WTC11 (cell line): ENCODE results near the gene SRSF11. TPM values are rescaled to one million over a fixed set of nuclear protein-coding genes. Genes with fewer than 3 reads are reported as not detected.
"Not testable (repeated sequence)": the region's sequence is repeated elsewhere in the genome, so short reads cannot be mapped to it uniquely, and the experiment has no call there.

Source experiments
- ATAC-seq: fragments of 200-7000 bp; cut with Tn5 transposase; 2 replicates; pipeline ENCODE4 v1.10.0; 2021; ENCODE audit warnings: mild to moderate bottlenecking, moderate library complexity
- CTCF ChIA-PET: fragments of 300-600 bp; sonication (Branson Sonifier 250); formaldehyde crosslinking; loops from one replicate; lab custom pipeline; 2021; ENCODE audit warnings: antibody characterized with exemption; lab: Charles Lee
- POLR2A ChIA-PET: fragments of 350-600 bp; sonication (Branson Sonifier 250); formaldehyde crosslinking; loops from one replicate; lab custom pipeline; 2021; ENCODE audit warnings: antibody characterized with exemption; lab: Charles Lee
- DNase-seq: peaks from one replicate; pipeline ENCODE4 v3.0.0; 2021; ENCODE audit warnings: low spot score
- H3K27ac Mint-ChIP-seq: 2 replicates; pipeline ENCODE4 v1.8.0; 2021; ENCODE audit warnings: mixed read lengths
- H3K27me3 Mint-ChIP-seq: 2 replicates; pipeline ENCODE4 v1.8.0; 2021; ENCODE audit warnings: low read depth, mild to moderate bottlenecking, moderate library complexity, mixed read lengths
- H3K36me3 Mint-ChIP-seq: 2 replicates; pipeline ENCODE4 v1.8.0; 2021; ENCODE audit warnings: mixed read lengths
- H3K4me1 Mint-ChIP-seq: 2 replicates; pipeline ENCODE4 v1.8.0; 2022; ENCODE audit warnings: mixed read lengths
- H3K4me3 Mint-ChIP-seq: 2 replicates; pipeline ENCODE4 v1.8.0; 2021; ENCODE audit warnings: mild to moderate bottlenecking, moderate library complexity, mixed read lengths
- H3K9me3 Mint-ChIP-seq: 2 replicates; pipeline ENCODE4 v1.8.0; 2021; ENCODE audit warnings: mixed read lengths
- CREM ChIP-seq: sonication (generic); formaldehyde crosslinking; IDR thresholded peaks from 2 replicates; pipeline ENCODE4 v1.8.1; 2022; ENCODE audit warnings: mild to moderate bottlenecking, missing genetic modification reagents, moderate library complexity
- ETV6 ChIP-seq: sonication (generic); formaldehyde crosslinking; IDR thresholded peaks from 2 replicates; pipeline ENCODE4 v1.8.1; 2022; ENCODE audit warnings: mild to moderate bottlenecking, missing genetic modification reagents
- FOXJ3 ChIP-seq: sonication (generic); formaldehyde crosslinking; IDR thresholded peaks from 2 replicates; pipeline ENCODE4 v1.9.0; 2021; ENCODE audit warnings: missing genetic modification reagents, mild to moderate bottlenecking, borderline replicate concordance
- FOXK1 ChIP-seq: sonication (generic); formaldehyde crosslinking; IDR thresholded peaks from 2 replicates; pipeline ENCODE4 v1.8.0; 2022; ENCODE audit warnings: mild to moderate bottlenecking, moderate library complexity, missing genetic modification reagents
- FOXP1 ChIP-seq: sonication (generic); formaldehyde crosslinking; IDR thresholded peaks from 2 replicates; pipeline ENCODE4 v1.8.0; 2022; ENCODE audit warnings: missing genetic modification reagents, mild to moderate bottlenecking, moderate library complexity, borderline replicate concordance
- GABPB1 ChIP-seq: sonication (generic); formaldehyde crosslinking; IDR thresholded peaks from 2 replicates; pipeline ENCODE4 v1.8.1; 2023; ENCODE audit warnings: mild to moderate bottlenecking, missing genetic modification reagents
- GTF2I ChIP-seq: fragments of 250-450 bp; sonication (Bioruptor Pico); conservative IDR thresholded peaks from 2 replicates; pipeline ENCODE4 v1.4.0; 2021; ENCODE audit warnings: mild to moderate bottlenecking
- HMGA2 ChIP-seq: fragments of 250-450 bp; sonication (Bioruptor Pico); IDR thresholded peaks from 2 replicates; pipeline ENCODE4 v1.4.0; 2021; ENCODE audit warnings: mild to moderate bottlenecking, moderate library complexity
- JUN ChIP-seq: sonication (generic); formaldehyde crosslinking; IDR thresholded peaks from 2 replicates; pipeline ENCODE4 v1.8.0; 2023; ENCODE audit warnings: mild to moderate bottlenecking, missing genetic modification reagents
- SMAD3 ChIP-seq: sonication (generic); formaldehyde crosslinking; IDR thresholded peaks from 2 replicates; pipeline ENCODE4 v1.8.0; 2022; ENCODE audit warnings: missing genetic modification reagents, mild to moderate bottlenecking, borderline replicate concordance
- ZBTB21 ChIP-seq: sonication (generic); formaldehyde crosslinking; IDR thresholded peaks from 2 replicates; pipeline ENCODE4 v1.8.1; 2023; ENCODE audit warnings: mild to moderate bottlenecking, missing genetic modification reagents, borderline replicate concordance
- ZNF416 ChIP-seq: fragments of 250-450 bp; sonication (Bioruptor Pico); IDR thresholded peaks from 2 replicates; pipeline ENCODE4 v1.9.0; 2021; ENCODE audit warnings: mild to moderate bottlenecking, inconsistent platforms
- total RNA-seq: library from RNA; stranded (reverse); gene quantifications from 3 replicates; pipeline ENCODE4 v1.2.3, GENCODE V29; 2021
- TF ChIP-seq, protein P1 (sequence below): fragments of 250-450 bp; sonication (Bioruptor Pico); IDR thresholded peaks from 2 replicates; pipeline ENCODE4 v1.9.0; 2021; ENCODE audit warnings: mild to moderate bottlenecking
- TF ChIP-seq, protein P2 (sequence below): fragments of 250-450 bp; sonication (Bioruptor Pico); IDR thresholded peaks from 2 replicates; pipeline ENCODE4 v2.1.2; 2022; ENCODE audit warnings: mild to moderate bottlenecking, moderate library complexity
- TF ChIP-seq, protein P3 (sequence below): sonication (generic); formaldehyde crosslinking; IDR thresholded peaks from 2 replicates; pipeline ENCODE4 v1.8.1; 2022; ENCODE audit warnings: low read depth, missing genetic modification reagents, borderline replicate concordance
- TF ChIP-seq, protein P4 (sequence below): sonication (generic); formaldehyde crosslinking; IDR thresholded peaks from 2 replicates; pipeline ENCODE4 v1.8.1; 2022; ENCODE audit warnings: low read depth, mild to moderate bottlenecking, moderate library complexity, missing genetic modification reagents, borderline replicate concordance
- TF ChIP-seq, protein P5 (sequence below): sonication (generic); formaldehyde crosslinking; IDR thresholded peaks from 2 replicates; pipeline ENCODE4 v1.8.1; 2022; ENCODE audit warnings: mild to moderate bottlenecking, moderate library complexity, missing genetic modification reagents
- TF ChIP-seq, protein P6 (sequence below): fragments of 250-450 bp; sonication (Bioruptor Pico); IDR thresholded peaks from 2 replicates; pipeline ENCODE4 v1.8.0; 2021; ENCODE audit warnings: mild to moderate bottlenecking
- TF ChIP-seq, protein P7 (sequence below): fragments of 200-600 bp; IDR thresholded peaks from 2 replicates; pipeline ENCODE4 v1.8.0; 2022; ENCODE audit warnings: antibody characterized with exemption
- TF ChIP-seq, protein P8 (sequence below): fragments of 250-450 bp; sonication (Bioruptor Pico); IDR thresholded peaks from 2 replicates; pipeline ENCODE4 v1.9.0; 2021; ENCODE audit warnings: moderate library complexity, mild to moderate bottlenecking, inconsistent platforms, borderline replicate concordance
- TF ChIP-seq, protein P9 (sequence below): sonication (generic); formaldehyde crosslinking; IDR thresholded peaks from 2 replicates; pipeline ENCODE4 v1.8.1; 2023; ENCODE audit warnings: mild to moderate bottlenecking, moderate library complexity, missing genetic modification reagents

SRSF11 gene
- total RNA-seq, 1 experiment from 2014 or later, result 193 TPM

DNA sequence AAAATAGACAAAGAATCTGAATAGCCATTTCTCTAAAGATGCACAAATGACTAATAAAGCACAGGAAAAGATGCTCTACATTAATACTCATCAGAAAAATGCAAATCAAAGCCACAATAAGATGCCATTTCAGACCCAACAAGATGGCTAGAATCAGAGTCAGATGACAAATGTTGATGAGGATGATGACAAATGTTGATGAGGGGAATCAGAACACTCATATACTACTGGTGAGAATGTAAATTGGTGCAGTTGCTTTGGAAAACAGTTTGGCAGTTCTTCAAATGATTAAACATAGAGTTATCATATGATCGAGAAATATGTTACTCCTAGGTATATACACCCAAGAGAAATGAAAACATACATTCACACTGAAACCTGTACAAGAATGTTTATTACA lies 49.7 kb upstream of the SRSF11 start:
- H3K27me3 Mint-ChIP-seq, result no peaks in the 10 kb centered on the region
- no peaks in the 10 kb centered on the region for H3K9me3 Mint-ChIP-seq
- ChIA-PET CTCF (no interaction called here), POLR2A (no interaction called here)
- DNase-seq (no peak), ATAC-seq (no peak)
- H3K36me3 Mint-ChIP-seq, result no peaks in the 10 kb centered on the region
- peaks cover 5% of the 10 kb centered on the region; the same call in 1 of the 2 replicates for H3K4me1 Mint-ChIP-seq
- H3K27ac Mint-ChIP-seq, result no peak overlapping the region
- TF ChIP-seq, protein P1, sequence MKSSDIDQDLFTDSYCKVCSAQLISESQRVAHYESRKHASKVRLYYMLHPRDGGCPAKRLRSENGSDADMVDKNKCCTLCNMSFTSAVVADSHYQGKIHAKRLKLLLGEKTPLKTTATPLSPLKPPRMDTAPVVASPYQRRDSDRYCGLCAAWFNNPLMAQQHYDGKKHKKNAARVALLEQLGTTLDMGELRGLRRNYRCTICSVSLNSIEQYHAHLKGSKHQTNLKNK (CRISPR knock-in tag), result no peak
- TF ChIP-seq CREM (CRISPR knock-in tag) (no peak), GABPB1 (CRISPR knock-in tag) (no peak), GTF2I (no peak), JUN (no peak), ZBTB21 (no peak), SMAD3 (CRISPR knock-in tag) (no peak)
- no peak overlapping the region for H3K4me3 Mint-ChIP-seq

DNA sequence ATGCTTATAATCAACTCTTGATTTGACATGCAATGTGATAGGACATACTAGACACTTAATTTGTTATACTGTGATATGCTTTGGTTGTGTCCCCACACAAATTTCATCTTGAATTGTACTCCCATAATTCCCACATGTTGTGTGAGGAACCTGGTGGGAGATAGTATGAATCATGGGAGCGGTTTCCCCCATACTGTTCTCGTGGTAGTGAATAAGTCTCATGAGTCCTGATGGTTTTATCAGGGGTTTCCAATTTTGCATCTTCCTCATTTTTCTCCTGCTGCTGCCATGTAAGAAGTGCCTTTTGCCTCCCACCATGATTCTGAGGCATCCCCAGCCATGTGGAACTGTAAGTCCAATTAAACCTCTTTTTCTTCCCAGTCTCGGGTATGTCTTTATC lies 36.0 kb upstream of the SRSF11 start:
- H3K4me1 Mint-ChIP-seq, DNase-seq, POLR2A ChIA-PET, CTCF ChIA-PET, H3K27ac Mint-ChIP-seq, H3K9me3 Mint-ChIP-seq, H3K27me3 Mint-ChIP-seq, H3K4me3 Mint-ChIP-seq, ATAC-seq, H3K36me3 Mint-ChIP-seq: not testable (repeated sequence)

DNA sequence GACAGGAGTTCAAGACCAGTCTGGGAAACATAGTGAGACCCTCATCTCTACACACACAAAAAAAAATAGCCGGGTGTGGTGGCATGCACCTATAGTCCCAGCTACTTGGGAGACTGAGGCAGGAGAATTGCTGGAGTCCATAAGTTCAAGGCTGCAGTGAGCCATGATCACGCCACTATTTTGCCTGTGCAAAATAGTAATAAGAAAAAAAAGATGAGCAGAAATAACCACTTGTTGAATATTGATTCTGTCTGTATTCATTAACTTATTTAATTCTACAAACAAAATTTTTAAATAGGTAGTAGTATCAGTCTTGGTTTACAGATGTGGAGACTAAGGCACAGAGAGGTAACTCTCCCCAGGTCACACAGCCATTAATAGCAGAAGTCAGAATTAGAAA lies 32.7 kb upstream of the SRSF11 start:
- TF ChIP-seq FOXJ3 (CRISPR knock-in tag), result no peak
- TF ChIP-seq, protein P2, sequence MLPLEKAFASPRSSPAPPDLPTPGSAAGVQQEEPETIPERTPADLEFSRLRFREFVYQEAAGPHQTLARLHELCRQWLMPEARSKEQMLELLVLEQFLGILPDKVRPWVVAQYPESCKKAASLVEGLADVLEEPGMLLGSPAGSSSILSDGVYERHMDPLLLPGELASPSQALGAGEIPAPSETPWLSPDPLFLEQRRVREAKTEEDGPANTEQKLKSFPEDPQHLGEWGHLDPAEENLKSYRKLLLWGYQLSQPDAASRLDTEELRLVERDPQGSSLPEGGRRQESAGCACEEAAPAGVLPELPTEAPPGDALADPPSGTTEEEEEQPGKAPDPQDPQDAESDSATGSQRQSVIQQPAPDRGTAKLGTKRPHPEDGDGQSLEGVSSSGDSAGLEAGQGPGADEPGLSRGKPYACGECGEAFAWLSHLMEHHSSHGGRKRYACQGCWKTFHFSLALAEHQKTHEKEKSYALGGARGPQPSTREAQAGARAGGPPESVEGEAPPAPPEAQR (CRISPR knock-in tag), result no peak
- TF ChIP-seq, protein P3, sequence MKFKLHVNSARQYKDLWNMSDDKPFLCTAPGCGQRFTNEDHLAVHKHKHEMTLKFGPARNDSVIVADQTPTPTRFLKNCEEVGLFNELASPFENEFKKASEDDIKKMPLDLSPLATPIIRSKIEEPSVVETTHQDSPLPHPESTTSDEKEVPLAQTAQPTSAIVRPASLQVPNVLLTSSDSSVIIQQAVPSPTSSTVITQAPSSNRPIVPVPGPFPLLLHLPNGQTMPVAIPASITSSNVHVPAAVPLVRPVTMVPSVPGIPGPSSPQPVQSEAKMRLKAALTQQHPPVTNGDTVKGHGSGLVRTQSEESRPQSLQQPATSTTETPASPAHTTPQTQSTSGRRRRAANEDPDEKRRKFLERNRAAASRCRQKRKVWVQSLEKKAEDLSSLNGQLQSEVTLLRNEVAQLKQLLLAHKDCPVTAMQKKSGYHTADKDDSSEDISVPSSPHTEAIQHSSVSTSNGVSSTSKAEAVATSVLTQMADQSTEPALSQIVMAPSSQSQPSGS (CRISPR knock-in tag), result no peak
- no peak for TF ChIP-seq ZNF416 (CRISPR knock-in tag)
- no peak for TF ChIP-seq CREM (CRISPR knock-in tag)
- TF ChIP-seq, protein P4, sequence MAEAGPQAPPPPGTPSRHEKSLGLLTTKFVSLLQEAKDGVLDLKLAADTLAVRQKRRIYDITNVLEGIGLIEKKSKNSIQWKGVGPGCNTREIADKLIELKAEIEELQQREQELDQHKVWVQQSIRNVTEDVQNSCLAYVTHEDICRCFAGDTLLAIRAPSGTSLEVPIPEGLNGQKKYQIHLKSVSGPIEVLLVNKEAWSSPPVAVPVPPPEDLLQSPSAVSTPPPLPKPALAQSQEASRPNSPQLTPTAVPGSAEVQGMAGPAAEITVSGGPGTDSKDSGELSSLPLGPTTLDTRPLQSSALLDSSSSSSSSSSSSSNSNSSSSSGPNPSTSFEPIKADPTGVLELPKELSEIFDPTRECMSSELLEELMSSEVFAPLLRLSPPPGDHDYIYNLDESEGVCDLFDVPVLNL, result no peak
- TF ChIP-seq, protein P5, sequence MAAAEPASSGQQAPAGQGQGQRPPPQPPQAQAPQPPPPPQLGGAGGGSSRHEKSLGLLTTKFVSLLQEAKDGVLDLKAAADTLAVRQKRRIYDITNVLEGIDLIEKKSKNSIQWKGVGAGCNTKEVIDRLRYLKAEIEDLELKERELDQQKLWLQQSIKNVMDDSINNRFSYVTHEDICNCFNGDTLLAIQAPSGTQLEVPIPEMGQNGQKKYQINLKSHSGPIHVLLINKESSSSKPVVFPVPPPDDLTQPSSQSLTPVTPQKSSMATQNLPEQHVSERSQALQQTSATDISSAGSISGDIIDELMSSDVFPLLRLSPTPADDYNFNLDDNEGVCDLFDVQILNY, result no peak
- no peak for TF ChIP-seq HMGA2 (CRISPR knock-in tag)
- TF ChIP-seq, protein P6, sequence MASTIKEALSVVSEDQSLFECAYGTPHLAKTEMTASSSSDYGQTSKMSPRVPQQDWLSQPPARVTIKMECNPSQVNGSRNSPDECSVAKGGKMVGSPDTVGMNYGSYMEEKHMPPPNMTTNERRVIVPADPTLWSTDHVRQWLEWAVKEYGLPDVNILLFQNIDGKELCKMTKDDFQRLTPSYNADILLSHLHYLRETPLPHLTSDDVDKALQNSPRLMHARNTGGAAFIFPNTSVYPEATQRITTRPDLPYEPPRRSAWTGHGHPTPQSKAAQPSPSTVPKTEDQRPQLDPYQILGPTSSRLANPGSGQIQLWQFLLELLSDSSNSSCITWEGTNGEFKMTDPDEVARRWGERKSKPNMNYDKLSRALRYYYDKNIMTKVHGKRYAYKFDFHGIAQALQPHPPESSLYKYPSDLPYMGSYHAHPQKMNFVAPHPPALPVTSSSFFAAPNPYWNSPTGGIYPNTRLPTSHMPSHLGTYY (CRISPR knock-in tag), result no peak
- TF ChIP-seq FOXP1 (CRISPR knock-in tag), result no peak
- TF ChIP-seq, protein P7, sequence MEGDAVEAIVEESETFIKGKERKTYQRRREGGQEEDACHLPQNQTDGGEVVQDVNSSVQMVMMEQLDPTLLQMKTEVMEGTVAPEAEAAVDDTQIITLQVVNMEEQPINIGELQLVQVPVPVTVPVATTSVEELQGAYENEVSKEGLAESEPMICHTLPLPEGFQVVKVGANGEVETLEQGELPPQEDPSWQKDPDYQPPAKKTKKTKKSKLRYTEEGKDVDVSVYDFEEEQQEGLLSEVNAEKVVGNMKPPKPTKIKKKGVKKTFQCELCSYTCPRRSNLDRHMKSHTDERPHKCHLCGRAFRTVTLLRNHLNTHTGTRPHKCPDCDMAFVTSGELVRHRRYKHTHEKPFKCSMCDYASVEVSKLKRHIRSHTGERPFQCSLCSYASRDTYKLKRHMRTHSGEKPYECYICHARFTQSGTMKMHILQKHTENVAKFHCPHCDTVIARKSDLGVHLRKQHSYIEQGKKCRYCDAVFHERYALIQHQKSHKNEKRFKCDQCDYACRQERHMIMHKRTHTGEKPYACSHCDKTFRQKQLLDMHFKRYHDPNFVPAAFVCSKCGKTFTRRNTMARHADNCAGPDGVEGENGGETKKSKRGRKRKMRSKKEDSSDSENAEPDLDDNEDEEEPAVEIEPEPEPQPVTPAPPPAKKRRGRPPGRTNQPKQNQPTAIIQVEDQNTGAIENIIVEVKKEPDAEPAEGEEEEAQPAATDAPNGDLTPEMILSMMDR, result no peak
- no peak for TF ChIP-seq FOXK1 (CRISPR knock-in tag)
- TF ChIP-seq, protein P8, sequence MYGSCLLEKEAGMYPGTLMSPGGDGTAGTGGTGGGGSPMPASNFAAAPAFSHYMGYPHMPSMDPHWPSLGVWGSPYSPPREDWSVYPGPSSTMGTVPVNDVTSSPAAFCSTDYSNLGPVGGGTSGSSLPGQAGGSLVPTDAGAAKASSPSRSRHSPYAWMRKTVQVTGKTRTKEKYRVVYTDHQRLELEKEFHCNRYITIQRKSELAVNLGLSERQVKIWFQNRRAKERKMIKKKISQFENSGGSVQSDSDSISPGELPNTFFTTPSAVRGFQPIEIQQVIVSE (CRISPR knock-in tag), result no peak
- TF ChIP-seq, protein P9, sequence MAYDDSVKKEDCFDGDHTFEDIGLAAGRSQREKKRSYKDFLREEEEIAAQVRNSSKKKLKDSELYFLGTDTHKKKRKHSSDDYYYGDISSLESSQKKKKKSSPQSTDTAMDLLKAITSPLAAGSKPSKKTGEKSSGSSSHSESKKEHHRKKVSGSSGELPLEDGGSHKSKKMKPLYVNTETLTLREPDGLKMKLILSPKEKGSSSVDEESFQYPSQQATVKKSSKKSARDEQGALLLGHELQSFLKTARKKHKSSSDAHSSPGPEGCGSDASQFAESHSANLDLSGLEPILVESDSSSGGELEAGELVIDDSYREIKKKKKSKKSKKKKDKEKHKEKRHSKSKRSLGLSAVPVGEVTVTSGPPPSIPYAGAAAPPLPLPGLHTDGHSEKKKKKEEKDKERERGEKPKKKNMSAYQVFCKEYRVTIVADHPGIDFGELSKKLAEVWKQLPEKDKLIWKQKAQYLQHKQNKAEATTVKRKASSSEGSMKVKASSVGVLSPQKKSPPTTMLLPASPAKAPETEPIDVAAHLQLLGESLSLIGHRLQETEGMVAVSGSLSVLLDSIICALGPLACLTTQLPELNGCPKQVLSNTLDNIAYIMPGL, result no peak
- no peak for TF ChIP-seq ETV6
- TF ChIP-seq ZBTB21, result no peak
- TF ChIP-seq, all 79 proteins: peak for 0
- no peaks in the 10 kb centered on the region for H3K4me1 Mint-ChIP-seq
- no peaks in the 10 kb centered on the region for H3K36me3 Mint-ChIP-seq
- no peaks in the 10 kb centered on the region for H3K27me3 Mint-ChIP-seq
- ChIA-PET CTCF (no interaction called here), POLR2A (no interaction called here)
- no peak for DNase-seq
- no peak overlapping the region for H3K27ac Mint-ChIP-seq
- peaks cover 8% of the 10 kb centered on the region for H3K9me3 Mint-ChIP-seq
- H3K4me3 Mint-ChIP-seq, result no peak overlapping the region
- no peak for ATAC-seq
